EL (cell line): ENCODE measurements around the gene VTN.
"Not testable (repeated sequence)": the region's sequence is repeated elsewhere in the genome, so short reads cannot be mapped to it uniquely, and the experiment has no call there.

Source experiments
- DNase-seq: peaks from one replicate; pipeline ENCODE4 v3.0.0-alpha.2; 2016

Gene VTN

GRCh38 chr17:28339431-28339830, 30.7 kb downstream of the VTN start:
- no peak for DNase-seq

- not testable (repeated sequence) for DNase-seq
Observed at GRCh38 chr17:28338769-28339212, 31.3 kb downstream of the VTN start.

DNA sequence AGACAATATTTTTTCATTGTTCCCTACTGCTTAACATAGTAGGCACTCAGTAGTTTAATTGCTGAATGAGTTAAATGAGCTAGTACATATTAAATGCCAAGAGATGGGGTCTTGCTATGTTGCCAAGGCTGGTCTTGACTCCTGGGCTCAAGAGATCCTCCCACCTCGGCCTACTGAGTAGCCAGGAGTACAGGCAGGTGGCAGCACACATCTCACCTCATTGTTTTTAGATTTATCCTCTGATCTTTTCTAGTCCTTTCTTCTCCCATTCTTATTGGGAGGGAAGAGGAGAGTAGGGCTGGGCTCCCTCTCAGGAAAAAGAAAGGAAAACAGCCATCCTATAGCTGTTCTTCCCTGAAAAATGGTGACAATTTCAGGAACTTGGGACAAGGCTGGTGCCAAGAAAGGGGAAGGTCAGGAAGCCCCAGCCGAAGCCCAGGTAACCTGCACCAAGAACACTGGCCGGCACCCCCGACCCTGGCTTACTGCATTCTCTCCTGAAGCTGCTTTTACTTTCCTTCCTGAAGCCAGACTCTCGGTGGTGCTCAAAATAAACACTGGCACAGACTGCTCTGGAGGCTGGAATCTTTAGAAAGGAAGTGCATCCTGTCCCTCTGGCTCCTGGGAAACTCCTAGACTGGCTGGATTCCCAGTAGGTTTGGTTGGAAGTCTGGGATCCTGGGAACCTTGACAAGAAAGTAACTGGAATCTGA, 31.9 kb downstream of the VTN start:
- peak; percentile 83 for DNase-seq

DNA sequence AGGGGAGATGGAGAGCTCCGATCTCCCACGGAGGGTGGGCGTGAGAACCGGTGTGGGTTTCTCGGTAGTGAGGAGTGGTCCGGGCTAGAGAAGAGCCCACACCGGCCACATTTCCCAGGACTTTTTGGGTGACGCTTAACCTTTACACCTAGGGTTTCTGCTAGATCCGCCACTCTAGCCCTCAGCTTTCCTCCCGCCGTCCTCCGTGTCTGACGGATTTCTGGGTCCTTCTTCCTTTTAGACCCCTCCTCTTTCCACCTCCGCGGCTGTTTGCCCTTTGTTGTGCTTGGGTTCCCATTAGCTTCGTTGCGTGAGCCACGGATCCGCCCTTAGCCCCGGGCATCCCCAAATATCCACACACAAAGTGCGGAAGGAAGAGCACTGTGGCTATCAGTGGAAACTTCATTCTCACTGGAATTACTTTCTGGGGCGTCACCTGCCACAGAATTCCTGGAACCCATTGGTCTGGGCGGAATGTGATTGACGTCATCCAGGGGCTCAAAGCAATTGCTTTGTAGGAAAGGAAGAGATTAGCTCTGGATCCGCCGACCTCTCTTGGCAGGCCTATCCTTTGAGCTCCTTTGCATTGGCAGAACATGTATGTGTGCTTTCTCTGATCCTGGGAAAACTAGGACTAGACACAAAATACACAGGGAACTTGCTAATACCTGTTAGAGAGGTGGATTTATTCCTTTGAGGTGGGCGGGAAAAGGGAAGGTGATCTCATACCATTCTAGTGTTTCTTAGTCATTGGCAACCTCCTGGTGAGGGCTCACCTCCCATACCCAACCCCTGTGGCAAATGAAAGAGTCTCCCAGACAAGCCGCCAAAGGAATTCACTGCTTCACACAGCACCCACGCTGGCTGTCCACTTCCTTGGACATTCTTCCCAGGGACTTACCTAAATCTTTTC, 33.9 kb downstream of the VTN start:
- DNase-seq: peak; percentile 95

DNA sequence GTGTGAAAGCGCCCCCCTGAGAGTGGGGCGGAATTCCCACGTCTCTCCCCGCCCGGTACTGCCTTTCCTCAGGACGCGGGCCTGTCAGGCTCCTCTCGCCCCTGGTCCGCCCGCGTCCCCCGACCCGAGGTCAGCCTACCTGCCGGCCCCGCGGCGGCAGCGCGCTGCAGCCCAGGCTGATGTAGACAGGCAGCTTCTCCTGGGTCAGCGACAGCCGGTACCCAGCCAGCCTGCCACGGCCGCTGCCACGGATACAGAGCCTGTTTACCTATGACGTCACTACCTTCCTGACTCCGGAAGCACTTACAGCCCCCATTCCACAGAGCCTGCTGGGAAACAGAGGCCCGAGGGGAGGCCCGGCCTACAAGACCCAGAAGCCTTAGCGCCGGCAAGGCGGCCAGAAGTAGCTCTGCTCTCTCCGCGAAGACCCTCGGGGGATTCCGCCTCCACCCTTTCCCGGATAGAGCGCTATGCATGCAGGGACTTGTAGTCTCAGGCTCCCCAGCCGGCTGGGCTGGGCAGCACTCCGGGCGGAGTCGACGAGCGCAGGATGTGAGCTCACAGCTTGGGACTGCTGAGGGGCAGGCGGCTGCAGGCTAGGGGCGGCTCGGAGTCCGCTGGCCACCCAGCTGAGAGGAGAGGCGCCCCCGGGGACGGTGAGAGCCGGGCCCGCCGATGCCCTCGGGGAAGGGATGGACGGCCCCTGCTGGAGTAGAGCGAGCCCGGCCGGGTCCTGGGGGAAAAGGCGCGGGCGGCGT, 34.7 kb downstream of the VTN start, which contains the start of the genes IFT20 and TNFAIP1:
Gene IFT20, minus strand, starts transcription at position 272 of the 758 bp plus-strand sequence. CDS start 3,487 bp downstream, outside the sequence.
Gene TNFAIP1, plus strand, starts transcription at position 561 of the 758 bp plus-strand sequence. CDS start 3,761 bp downstream, outside the sequence.
- DNase-seq: peak; percentile 100

DNA sequence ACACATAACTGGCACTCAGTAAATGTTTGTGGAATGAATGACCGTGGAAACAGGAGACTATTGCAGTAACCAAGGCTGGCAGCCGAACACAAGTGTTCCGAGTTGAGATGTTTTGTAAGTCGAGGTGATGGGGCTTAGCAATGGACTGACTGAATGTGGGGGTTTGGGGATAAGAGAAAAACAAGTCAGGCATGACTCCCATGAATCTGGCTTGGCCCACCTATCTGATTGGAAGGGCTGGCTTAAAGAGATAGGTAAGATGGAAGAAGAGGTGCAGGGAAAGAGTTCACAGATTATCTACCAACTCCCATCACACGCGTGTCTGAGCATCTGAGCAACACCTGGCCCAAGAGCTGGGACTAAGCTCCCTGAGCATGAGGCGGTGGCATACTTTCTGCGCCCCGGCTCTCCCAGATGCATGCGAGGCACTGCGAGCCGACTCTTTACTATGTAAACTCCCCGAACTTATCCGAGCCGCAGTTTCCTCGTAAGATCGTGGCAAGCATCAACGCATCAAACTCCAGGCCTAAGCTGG, 35.4 kb downstream of the VTN start:
- no peak for DNase-seq

- DNase-seq: no peak
Observed at GRCh38 chr17:28334171-28334570, 35.9 kb downstream of the VTN start.

DNA sequence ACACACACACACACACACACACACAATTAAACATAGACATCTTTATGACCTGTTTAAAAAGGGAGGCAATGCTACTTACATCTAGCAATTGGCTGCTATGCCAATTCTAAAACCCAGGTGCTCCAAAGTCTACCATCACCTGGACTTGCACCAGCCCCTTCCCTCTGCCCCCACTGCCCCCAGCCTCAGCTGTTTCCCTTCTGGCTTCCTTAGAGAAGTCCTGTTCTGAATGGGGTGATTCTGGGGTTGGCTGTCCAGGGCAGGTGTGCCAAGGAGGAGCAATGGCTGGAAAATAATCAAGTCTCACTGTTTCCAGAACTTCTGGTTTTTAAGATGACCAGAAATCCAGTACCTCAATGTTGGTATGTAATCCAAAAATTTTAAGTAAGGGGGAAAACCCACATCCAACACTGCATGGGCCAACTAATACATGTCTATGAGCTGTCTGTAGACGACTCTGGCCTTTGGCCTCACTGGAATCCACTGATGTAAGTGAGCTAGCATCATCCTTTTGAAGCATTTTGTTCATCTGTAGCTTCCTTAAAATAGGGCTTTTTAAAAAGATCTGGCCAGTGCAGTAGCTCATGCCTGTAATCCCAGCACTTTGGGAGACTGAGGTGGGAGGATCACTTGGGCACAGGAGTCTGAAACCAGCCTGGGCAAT, 36.9 kb downstream of the VTN start:
- peak; percentile 38 for DNase-seq

GRCh38 chr17:28331891-28332420, 38.2 kb downstream of the VTN start:
- DNase-seq: no peak

DNA sequence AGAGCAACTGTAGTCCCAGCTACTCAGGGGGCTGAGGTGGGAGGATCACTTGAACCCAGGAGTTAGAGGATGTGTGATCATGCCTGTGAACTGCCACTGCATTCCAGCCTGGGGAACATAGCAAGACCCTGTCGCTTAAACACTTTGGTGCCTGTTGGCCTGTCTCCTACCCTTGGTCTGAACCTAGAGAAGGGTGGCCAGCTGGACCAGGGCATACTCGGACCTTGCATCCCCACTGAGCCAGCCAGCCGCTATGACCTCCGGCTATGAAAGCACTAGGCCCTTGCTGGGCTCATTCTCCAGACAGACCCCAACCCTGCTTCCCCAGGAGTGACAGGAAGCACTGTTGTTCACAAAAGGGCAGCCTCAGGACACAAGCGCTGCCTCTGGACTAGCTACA, 39.4 kb downstream of the VTN start:
- DNase-seq: no peak

GRCh38 chr17:28328325-28328724, 41.8 kb downstream of the VTN start:
- peak; percentile 39 for DNase-seq

DNA sequence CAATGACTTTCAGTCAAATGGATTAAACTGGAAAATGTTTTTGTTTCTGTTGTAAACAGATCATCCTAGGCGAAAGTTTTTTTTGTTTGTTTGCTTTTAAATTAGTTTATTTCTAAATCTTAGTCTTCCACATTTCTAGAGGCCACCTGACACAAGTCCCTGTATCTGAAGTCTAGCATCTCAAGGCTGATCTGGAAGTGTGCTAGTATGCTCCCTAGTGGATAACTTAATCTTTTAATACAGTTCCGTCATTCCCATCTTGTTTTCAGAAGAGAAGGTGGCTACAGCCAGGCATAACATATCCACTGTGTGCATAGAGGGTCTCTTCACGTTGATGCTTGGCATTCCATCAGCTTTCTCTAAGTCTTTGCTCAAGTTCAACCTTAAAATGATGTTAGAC, 42.4 kb downstream of the VTN start:
- no peak for DNase-seq

GRCh38 chr17:28327031-28327607, 43.0 kb downstream of the VTN start:
- DNase-seq: no peak

DNA sequence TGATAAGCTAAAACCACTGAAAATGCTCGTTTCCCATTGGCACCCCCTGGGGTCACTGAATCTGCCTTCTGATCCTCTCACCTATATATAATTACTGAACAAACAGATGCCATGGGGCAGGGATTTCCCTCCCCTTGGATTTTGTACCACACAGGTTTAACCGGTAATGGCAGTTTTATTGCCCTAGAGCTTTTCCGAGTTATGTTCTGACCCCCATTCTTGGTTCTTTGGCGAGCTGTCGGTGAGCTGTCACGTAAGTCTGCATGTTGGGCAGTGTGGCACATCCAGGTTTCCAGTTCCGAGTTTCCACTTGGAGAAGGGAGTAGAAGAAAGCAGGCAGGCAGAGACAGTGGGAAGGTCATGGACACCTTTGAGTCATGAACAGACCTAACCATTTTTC, 44.0 kb downstream of the VTN start:
- no peak for DNase-seq

DNA sequence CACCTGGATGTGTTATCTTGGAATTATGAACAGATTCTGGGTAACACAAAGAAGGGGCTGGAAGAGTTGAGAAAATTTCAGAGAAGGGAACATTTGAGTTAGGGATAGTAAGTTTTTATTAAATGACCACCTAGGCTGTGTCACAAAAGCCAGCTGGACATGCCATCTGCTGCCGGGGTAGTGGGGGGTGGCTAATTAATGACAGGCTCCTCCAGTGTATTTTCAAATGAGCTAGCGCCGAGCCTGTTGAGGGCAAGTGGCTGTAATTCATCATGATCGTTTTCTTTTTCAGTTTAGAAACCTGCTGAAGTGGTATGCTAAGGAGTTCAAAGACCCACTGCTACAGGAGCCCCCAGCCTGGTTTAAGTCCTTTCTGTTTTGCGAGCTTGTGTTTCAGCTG, 44.9 kb downstream of the VTN start:
- DNase-seq: no peak

GRCh38 chr17:28324781-28325180, 45.3 kb downstream of the VTN start:
- DNase-seq: no peak

DNA sequence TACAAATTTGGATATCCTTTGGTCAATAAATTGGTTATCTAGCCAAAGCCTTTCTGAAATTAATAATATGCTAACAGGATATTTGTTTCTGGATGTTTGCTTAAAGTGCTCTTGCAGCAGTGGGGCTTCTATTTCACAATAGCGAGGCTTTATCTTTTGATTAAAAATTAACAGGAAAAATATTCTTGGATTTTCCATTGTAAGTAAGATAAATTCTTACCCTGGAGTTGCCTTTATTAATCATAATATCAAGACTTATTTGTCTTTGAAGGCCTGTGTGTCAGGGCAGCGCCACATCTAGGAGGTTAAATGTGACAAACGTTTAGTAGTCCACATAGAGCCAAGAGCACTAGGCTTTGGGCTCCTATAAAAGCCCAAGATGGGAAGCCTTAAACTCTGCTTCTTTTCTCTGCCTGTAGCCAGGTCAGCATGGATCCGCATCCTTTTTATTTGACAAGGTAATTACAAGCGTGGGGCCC, 45.8 kb downstream of the VTN start:
- no peak for DNase-seq

DNA sequence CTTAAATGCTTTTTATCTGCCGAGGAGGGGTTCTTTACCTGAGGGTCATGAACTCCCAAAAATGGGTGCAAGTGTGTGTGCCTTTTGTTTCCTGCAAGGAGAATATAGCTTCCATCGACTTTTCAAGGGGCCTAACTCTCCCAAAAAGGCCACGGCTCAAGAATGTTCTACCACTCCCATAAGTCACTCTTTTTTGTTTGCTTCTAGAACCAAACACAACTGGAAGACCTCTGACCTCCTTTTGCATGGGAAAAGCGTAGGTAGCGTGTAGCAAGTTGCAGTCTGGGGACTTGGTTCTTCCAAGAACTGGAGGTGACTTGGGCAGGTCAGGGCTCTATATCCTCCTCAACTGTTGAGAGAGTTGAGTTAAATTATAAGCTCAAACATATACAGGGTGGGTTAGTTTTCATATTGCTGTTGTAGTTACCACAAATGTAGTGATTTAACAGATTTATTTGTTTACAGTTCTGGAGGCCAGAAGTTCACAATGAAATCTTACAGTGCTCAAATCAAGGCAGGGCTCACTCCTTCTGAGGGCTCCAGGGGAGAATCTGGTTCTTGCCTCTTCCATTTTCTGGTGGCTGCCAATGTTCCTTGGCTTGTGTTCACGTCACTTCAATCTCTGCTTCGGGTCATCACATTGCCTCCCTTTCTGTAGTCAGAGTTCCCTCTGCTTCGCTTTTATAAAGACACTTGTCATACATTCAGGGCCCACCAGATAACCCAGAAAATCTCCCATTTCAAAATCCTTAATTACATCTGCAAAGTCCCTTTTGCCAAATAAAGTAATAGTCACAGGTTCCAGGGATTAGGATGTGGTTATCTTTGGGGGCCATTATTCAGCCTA, 49.7 kb downstream of the VTN start:
- no peak for DNase-seq

- no peak for DNase-seq
Observed at GRCh38 chr17:28319598-28319935, 50.5 kb downstream of the VTN start.
